PFSK-1 (cell line): ENCODE measurements around the gene SAP30L.

Source experiments
- POLR2AphosphoS5 ChIP-seq: IDR thresholded peaks from 2 replicates; pipeline ENCODE4 v1.6.1; 2012; ENCODE audit warnings: low read depth, mild to moderate bottlenecking, control low read depth, low read length, moderate library complexity
- REST ChIP-seq, 2 experiments: IDR thresholded peaks; 2 replicates each; pipeline versions ENCODE4 v1.6.1 to v1.8.0; 2011 to 2012; ENCODE audit warnings: low read depth in 2 of 2, low read length in 2 of 2, control low read depth in 1 of 2, inconsistent platforms in 1 of 2, mild to moderate bottlenecking in 1 of 2, moderate library complexity in 1 of 2; ENCODE audit not compliant: insufficient read depth in 1 of 2
- SIN3A ChIP-seq: IDR thresholded peaks from 2 replicates; pipeline ENCODE4 v1.6.1; 2012; ENCODE audit warnings: mild to moderate bottlenecking, low read length, moderate library complexity, borderline replicate concordance; ENCODE audit not compliant: insufficient read depth
- TAF1 ChIP-seq: IDR thresholded peaks from 2 replicates; pipeline ENCODE4 v1.6.1; 2012; ENCODE audit warnings: low read length, control low read depth, borderline replicate concordance; ENCODE audit not compliant: insufficient read depth

GRCh38 chr5:154459015-154459414 lies 13.2 kb downstream of the SAP30L start:
- TF ChIP-seq POLR2AphosphoS5, result no peak
- TF ChIP-seq SIN3A, result no peak
- no peak for TF ChIP-seq REST (IDR thresholded peaks at IDR 0.05; ENCODE audit: insufficient read depth in 1 of 2, low read depth in 2 of 2, low read length in 2 of 2)
- TF ChIP-seq TAF1, result no peak
